Breast epithelium (tissue), 3 donors: ENCODE results near the gene FAXC.

Experiments
- POLR2A ChIP-seq: fragments of 450-650 bp; IDR thresholded peaks from one replicate; pipeline ENCODE4 v1.6.1; 2016; ENCODE audit warnings: antibody characterized with exemption, mild to moderate bottlenecking, moderate library complexity
- TF ChIP-seq, protein P1 (sequence below), 3 donors: fragments of 450-650 bp; IDR thresholded peaks; one replicate each; pipeline ENCODE4 v1.5.1; 2016 to 2017; ENCODE audit warnings: antibody characterized with exemption in 3 of 3, mild to moderate bottlenecking in 3 of 3, moderate library complexity in 3 of 3

GRCh38 chr6:99276747-99277146 is 72.7 kb downstream of the FAXC start:
- TF ChIP-seq POLR2A = no peak
- TF ChIP-seq, protein P1, sequence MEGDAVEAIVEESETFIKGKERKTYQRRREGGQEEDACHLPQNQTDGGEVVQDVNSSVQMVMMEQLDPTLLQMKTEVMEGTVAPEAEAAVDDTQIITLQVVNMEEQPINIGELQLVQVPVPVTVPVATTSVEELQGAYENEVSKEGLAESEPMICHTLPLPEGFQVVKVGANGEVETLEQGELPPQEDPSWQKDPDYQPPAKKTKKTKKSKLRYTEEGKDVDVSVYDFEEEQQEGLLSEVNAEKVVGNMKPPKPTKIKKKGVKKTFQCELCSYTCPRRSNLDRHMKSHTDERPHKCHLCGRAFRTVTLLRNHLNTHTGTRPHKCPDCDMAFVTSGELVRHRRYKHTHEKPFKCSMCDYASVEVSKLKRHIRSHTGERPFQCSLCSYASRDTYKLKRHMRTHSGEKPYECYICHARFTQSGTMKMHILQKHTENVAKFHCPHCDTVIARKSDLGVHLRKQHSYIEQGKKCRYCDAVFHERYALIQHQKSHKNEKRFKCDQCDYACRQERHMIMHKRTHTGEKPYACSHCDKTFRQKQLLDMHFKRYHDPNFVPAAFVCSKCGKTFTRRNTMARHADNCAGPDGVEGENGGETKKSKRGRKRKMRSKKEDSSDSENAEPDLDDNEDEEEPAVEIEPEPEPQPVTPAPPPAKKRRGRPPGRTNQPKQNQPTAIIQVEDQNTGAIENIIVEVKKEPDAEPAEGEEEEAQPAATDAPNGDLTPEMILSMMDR (IDR thresholded peaks at IDR 0.05) = no peak
